NCI-H69 (cell line): ENCODE data around the gene FCAR.
"Not testable (repeated sequence)": the region's sequence is repeated elsewhere in the genome, so short reads cannot be mapped to it uniquely, and the experiment has no call there.

Source experiments
- DNase-seq: peaks from one replicate; lab custom pipeline; 2025; lab: John Stamatoyannopoulos, UW

The FCAR gene

DNA sequence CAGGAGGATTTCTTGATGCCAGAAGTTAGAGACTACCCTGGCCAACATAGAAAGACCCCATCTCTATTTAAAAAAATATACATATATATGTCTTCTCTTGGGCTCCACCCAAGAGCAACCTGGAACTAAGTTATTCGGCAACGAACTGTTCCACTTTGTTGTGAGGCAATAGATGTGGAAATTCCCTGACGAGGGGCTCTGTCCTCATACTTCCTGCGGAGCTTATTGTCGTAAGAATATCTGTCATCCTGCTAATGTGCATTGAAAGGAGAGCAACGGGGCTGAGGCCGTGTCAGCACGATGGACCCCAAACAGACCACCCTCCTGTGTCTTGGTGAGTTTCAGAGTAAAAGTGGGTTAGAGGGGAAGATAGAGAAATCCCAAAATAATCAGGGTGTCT lies at the start of gene FCAR:
FCAR (plus strand) TSS at position 246 of the 400 bp plus-strand sequence; CDS start at position 301, 55 bp downstream.
- DNase-seq = no peak

DNA sequence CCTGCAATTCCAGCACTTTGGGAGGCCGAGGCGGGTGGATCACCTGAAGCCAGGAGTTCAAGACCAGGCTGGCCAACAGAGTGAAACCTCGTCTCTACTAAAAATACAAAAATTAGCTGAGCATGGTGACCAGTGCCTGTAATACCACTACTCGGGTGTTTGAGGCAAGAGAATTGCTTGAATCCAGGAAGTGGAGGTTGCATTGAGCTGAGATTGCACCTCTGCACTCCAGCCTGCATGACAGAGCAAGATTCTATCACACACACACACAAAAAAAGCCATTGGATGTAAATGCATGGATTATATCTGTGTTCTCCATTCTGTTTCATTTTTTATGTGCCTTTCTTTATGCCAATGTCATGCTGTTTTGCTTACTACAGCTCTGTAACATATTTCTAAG lies 49.6 kb upstream of the FCAR start:
- not testable (repeated sequence) for DNase-seq

DNA sequence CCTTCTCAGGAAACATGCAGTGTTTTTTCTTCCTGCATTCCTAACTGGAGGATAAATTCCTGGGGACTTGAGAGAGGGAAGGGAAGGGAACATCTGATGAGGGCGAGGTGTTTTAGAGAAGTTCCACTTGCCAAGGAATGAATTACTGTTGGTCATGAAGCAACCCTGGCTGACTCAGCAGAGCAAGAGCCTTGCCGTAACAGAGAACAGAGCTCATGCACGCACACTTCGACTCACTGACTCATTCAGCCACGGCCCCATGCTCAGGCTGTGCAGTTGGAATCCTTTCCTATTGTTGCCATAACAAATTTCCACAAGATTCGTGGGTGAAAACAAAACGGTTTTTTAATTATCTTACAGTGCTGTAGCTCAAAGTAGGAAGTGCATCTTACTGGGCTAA lies 48.7 kb upstream of the FCAR start:
- DNase-seq = not testable (repeated sequence)

DNA sequence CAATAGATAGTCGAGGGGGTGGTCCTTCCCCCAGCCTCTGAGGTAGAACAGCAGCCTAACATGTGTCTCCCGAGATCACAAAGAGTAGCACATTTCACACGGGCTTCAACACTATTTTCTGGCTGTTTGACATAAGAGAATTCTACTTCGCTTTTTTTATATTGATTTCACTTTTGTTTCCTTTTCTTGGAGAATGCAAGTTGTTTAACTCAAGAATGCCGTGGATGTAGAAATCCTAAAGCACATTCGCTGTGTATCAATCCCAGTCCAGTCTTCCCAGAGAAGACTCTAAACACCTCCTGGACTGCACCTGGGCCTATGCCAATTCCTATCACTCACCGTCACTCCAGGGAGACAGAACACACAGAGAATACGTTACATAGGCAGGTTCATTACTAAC lies 46.0 kb upstream of the FCAR start:
- DNase-seq = not testable (repeated sequence)

DNA sequence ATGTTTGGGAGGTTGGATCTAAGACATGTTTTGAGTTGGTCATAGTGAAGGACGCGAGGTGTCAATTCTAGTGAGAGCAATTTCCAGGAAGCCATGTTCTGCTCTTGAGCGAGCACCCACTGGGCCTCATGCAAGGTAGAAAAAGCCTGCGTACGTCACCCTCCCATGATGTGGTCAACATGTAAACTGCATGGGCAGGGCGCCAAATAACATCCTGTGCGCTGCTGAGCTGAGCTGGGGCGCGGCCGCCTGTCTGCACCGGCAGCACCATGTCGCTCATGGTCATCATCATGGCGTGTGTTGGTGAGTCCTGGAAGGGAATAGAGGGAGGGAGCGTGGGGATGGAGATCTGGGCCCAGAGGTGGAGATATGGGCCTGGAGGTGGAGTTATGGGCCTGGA lies 41.5 kb upstream of the FCAR start, which contains the start of gene KIR2DS4:
KIR2DS4 (plus strand) TSS at position 181 of the 400 bp plus-strand sequence.
- DNase-seq = not testable (repeated sequence)

DNA sequence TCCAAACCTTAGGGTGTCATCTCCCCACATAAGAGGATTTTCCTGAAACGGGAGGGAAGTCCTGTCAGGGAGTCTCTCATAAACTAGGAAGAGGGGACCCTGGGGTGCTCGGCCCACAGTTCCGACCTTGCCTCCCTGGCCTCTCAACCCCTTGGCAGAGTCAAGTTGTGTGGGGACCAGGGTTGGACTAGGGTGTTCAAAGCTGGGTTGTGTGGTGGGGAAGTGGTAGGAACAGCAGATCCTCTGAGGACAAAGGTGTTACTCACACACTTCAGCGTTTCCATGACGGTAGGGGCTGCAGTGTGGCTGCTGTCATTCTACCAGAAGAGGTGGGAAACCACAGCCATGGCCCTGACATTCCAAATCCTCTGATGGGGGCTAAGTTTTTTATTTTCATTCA lies 38.9 kb upstream of the FCAR start:
- DNase-seq = not testable (repeated sequence)

DNA sequence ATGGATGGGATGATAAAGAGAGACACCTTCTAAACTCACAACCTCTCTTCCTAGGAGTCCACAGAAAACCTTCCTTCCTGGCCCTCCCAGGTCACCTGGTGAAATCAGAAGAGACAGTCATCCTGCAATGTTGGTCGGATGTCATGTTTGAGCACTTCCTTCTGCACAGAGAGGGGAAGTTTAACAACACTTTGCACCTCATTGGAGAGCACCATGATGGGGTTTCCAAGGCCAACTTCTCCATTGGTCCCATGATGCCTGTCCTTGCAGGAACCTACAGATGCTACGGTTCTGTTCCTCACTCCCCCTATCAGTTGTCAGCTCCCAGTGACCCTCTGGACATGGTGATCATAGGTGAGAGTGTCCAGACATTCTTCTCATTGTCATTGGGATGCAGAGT lies 36.5 kb upstream of the FCAR start:
- DNase-seq = not testable (repeated sequence)

DNA sequence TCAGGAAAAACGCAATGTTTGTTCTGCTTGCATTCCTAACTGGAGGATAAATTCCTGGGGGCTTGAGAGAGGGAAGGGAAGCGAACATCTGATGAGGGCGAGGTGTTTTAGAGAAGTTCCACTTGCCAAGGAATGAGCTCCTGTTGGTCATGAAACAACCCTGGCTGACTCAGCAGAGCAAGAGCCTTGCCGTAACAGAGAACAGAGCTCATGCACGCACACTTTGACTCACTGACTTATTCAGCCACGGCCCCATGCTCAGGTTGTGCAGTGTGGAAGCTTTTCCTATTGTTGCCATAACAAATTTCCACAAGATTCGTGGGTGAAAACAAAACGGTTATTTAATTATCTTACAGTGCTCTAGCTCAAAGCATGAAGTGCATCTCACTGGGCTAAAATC lies 30.9 kb upstream of the FCAR start:
- DNase-seq = not testable (repeated sequence)

DNA sequence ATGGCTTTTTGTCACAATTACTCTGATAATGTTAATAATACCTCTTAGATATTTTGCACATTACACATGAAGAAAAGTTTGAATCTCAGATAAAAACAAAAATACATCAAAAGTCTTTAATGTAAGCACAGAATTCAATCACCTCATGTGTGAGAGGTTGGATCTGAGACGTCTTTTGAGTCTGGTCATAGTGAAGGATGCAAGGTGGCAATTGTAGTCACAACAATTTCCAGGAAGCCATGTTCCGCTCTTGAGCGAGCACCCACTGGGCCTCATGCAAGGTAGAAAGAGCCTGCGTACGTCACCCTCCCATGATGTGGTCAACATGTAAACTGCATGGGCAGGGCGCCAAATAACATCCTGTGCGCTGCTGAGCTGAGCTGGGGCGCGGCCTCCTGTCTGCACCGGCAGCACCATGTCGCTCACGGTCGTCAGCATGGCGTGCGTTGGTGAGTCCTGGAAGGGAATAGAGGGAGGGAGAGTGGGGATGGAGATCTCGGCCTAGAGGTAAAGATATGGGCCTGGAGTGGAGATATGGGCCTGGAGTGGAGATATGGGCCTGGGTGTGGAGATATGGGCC lies 23.9 kb upstream of the FCAR start, which contains the start of gene KIR3DL2:
KIR3DL2 (plus strand) TSS at position 383 of the 580 bp plus-strand sequence; CDS start at position 416, 33 bp downstream.
- DNase-seq = not testable (repeated sequence)

DNA sequence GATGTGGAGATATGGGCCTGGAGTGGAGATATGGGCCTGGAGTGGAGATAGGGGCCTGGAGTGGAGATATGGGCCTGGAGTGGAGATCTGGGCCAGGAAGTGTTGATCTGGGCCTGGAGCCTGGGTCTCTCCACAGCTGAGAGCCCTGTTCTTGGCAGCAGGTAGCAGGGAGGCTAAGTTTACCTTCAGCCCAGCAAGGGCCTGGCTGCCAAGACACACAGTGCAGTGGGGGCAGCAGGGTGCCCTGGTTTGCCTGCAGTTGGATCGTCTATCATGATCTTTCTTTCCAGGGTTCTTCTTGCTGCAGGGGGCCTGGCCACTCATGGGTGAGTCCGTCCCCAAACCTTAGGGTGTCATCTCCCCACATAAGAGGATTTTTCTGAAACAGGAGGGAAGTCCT lies 23.1 kb upstream of the FCAR start:
- DNase-seq = no peak

DNA sequence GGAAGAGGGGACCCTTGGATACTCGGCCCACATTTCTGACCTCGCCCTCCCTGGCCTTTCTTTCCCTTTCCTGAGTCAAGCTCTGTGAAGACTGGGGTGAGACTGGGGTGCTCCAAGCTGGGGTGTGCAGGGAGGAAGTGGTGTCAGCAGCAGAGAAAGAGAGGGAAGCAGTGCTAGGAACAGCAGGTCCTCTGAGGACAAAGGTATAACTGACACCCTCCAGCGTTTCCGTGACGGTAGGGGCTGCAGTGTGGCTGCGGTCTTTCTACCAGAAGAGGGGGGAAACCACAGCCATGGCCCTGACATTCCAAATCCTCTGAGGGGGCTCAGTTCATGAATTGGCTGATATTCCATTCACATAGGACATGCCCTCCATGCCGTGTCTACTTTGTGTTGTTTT lies 22.7 kb upstream of the FCAR start:
- no peak for DNase-seq

DNA sequence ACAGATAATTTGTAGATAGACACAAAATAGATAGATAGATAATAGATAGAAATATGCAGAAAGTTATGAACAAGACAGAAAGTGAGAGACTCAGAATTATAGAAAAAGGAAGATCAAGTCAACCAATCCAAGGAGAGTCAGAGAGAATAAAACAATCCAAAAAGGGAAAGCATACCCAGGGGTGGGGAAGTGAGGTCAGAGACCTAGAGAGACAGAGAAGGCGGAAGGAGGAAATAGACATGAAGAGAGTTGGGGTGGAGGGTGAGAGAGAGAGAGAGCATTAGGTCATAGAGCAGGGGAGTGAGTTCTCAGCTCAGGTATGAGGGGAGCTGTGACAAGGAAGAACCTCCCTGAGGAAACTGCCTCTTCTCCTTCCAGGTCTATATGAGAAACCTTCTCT lies 18.8 kb upstream of the FCAR start:
- not testable (repeated sequence) for DNase-seq

DNA sequence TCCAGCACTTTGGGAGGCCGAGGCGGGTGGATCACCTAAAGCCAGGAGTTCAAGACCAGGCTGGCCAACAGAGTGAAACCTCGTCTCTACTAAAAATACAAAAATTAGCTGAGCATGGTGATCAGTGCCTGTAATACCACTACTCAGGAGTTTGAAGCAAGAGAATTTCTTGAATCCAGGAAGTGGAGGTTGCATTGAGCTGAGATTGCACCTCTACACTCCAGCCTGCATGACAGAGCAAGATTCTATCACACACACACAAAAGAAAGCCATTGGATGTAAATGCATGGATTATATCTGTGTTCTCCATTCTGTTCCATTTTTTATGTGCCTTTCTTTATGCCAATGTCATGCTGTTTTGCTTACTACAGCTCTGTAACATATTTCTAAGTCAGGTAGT lies 15.6 kb upstream of the FCAR start:
- not testable (repeated sequence) for DNase-seq

DNA sequence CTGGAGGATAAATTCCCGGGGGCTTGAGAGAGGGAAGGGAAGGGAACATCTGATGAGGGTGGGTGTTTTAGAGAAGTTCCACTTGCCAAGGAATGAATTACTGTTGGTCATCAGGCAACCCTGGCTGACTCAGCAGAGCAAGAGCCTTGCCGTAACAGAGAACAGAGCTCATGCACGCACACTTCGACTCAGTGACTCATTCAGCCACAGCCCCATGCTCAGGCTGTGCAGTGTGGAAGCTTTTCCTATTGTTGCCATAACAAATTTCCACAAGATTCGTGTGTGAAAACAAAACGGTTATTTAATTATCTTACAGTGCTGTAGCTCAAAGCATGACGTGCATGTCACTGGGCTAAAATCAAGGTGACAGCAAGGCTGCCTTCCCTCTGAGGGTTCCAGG lies 14.6 kb upstream of the FCAR start:
- not testable (repeated sequence) for DNase-seq

DNA sequence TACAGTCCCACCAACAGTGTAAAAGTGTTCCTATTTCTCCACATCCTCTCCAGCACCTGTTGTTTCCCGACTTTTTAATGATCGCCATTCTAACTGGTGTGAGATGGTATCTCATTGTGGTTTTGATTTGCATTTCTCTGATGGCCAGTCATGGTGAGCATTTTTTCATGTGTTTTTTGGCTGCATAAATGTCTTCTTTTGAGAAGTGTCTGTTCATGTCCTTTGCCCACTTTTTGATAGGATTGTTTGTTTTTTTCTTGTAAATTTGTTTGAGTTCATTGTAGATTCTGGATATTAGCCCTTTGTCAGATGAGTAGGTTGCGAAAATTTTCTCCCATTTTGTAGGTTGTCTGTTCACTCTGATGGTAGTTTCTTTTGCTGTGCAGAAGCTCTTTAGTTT lies 10.6 kb upstream of the FCAR start:
- DNase-seq = not testable (repeated sequence)

DNA sequence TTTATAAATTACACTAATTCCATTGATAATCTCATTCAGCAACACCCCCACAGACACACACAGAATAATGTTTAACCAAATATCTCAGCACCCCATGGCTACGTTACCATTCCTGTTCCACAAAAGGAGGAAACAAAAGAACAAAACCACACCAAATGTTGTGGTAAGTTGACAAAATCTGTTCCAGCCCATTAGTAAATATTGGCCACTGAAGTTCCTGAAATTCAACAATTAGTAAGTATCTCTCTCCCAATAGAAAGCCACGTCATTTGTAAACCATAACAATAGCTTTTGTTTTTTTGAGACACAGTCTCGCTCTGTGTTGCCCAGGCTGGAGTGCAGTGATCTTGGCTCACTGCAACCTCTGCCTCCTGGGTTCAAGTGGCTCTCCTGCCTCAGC lies 2.3 kb upstream of the FCAR start:
- DNase-seq = no peak

DNA sequence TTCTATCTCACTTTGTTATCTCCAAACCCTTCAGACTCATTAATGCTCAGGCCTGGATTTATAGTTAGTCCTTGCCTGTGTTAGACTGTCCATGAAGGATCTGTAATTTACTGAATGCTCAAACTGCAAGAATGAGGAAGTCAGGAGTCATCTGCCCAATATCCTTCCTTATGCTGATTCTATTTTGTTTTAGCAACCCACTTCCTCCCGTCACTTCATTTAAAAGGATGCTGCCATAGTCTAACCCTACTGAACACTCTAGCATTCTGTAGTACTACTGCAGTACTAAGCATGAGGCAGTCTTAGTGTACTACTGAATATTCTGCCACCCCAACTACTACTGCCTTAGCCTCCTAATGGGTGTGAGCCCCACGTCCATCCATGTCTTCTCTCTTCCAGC lies 1.5 kb downstream of the FCAR start:
- DNase-seq = no peak

DNA sequence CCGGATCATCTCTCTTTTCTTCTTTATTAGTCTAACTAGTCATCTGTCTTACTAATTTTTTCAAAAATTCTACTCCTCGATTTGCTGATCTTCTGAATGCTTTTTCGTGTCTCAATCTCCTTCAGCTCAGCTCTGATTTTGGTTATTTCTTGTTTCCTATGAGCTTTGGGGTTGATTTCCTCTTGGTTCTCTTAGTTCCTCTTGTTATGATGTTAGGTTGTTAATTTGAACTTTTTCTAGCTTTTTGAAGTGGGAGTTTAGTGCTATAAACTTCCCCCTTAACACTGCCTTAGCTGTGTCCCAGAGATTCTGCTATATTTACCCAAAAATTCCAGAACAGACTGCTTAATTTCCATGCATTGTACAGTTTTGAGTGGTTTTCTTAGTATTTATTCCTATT lies 3.4 kb downstream of the FCAR start:
- DNase-seq = no peak

DNA sequence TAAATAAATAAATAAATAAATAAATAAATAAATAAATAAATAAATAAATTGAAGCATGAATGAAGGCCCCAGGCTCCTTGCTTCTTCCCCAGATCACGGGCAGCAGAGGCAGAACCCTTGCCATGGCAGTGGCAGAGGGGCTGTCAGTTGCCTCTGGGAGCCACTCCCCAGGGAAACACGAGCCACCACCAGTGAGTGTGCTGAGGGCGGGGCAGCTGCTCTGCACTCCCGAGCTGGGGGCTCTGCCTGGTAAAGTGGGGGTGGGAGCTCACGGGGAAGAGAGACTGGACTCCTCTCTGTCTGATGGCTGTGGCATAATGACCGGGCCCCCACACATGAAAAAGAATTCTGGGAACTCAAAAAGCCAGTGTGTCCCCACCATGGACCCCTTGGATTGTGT lies 7.8 kb downstream of the FCAR start:
- no peak for DNase-seq

DNA sequence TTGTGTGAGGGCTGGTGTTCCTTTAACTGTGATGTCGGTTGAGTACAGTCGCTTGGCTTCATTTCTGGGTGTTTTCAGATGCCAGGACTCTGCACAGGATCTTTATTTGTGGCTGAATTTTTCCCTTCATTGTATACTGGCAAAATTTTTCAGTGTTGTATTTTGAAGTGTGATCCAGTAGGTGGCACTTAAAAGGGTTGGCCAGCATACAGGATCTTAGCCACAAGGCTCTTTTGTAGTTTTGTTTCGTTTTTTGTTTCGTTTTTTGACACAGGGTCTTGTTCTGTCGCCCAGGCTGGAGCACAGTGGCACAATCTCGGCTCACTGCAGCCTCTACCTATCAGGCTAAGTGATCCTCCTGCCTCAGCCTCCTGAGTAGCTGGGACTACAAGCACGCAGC lies 8.7 kb downstream of the FCAR start:
- no peak for DNase-seq

DNA sequence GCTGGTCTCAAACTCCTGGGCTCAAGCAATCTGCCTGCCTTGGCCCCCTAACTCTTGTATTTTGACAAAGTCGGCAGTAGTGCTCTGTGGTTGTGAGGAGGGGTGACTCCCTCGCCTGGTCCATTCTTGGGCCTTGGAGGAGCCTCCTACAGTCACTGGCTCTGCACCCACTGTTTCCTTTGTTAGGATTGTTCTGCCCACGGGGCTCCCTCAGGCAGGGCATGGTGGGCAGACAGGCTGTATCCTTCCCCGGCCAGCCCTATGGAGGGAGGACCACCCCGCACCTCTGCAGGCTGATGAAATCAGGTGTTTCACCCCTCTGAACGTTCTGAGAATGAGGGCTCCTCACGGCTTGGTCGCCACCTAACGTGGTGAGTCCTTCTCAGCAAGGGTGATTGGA lies 9.2 kb downstream of the FCAR start:
- DNase-seq = no peak

DNA sequence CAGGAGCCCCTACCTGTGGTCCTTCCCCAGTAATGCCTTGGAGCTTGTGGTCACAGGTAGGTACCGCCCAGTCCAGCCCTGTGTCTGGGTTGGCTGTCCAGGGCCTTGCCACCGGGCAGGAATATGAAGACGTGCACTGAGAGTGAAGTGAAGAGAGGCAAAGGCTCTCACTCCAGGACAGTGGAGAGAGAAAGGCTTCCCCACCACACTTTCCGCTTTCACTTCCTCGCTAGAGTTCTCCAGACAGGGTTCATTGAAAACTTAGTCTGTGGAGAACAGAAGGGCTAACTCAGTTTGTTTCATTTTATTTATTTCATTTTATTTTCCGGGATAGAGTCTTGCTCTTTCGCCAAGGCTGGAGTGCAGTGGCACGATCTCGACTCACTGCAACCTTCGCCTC lies 14.2 kb downstream of the FCAR start:
- no peak for DNase-seq

DNA sequence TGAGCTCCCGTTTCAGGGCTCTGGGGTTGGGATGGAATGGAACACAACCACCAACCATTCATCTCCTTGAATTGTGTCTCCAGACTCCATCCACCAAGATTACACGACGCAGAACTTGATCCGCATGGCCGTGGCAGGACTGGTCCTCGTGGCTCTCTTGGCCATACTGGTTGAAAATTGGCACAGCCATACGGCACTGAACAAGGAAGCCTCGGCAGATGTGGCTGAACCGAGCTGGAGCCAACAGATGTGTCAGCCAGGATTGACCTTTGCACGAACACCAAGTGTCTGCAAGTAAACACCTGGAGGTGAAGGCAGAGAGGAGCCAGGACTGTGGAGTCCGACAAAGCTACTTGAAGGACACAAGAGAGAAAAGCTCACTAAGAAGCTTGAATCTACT lies 15.5 kb downstream of the FCAR start:
- DNase-seq = no peak

DNA sequence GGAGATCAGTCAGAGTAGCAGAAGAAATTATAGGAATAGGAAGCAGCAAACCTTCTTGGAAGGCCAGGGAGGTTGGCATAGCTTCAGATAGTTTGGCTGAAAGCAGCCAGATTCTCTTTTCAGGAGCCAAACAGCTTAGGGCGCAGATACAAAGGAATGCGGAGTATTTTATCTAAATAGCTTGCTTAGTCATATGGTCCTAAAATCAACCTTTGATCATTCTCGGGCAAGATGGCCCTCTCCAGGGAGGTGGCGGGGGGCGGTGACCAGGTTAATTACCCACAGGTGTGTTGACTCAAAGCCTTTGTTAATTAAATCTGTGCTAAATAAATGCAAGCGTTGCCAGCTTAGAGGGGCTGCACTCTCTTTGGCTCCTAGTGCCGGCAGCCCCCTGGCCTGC lies 19.4 kb downstream of the FCAR start:
- DNase-seq = no peak
